Measurements from ENCODE around the gene LENG1.

DNA sequence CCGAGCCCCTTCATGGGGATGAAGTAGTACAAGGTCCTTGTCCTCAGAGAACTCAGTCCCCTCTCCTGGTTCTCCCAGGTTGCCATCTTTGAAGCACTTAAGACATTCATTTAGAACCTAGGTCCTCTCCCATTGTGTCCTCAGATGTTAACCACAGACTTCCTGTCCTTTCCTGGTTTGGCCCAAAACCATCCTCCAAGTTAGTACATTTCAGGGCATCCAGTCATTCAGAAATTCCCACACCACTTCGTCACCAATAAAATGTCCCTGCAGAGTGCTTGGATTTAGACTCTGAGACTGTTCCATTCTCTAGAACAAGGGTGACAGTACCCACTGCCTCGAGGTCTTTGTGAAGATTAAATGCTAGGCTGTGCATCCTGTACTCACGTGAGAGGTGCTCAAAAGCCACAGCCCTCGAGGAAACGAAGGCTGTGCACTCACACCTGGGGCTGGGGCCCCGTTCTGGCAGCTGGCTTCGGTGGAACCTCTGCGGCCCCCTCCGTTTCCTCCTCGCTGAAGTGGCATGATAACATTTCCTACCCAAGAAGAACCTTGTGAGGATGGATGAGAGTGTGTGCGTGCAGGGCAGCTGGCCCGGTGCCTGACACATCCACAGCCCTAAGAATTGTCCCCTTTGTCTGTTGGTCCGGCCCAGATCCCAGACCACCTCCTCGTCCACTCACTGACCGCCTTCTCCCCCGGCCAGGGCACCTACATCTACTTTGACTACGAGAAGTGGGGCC lies 4.7 kb downstream of the LENG1 start:
- no peak for TF ChIP-seq POLR2A (IDR thresholded peaks at IDR 0.05; ENCODE audit: low read length)
- no peak for TF ChIP-seq GATA1 (IDR thresholded peaks at IDR 0.05; ENCODE audit: low read depth, low read length)
